A673 (cell line): ENCODE data around the gene HBE1.
"Not testable (repeated sequence)": the region's sequence is repeated elsewhere in the genome, so short reads cannot be mapped to it uniquely, and the experiment has no call there.

ENCODE experiments used
- EZH2 ChIP-seq: fragments of 200-600 bp; sonication (generic); IDR thresholded peaks from 2 replicates; pipeline ENCODE4 v1.6.1; 2017; ENCODE audit warnings: borderline replicate concordance, low read depth, mild to moderate bottlenecking, mixed read lengths, antibody characterized with exemption, low read length; ENCODE audit not compliant: poor library complexity, severe bottlenecking
- TF ChIP-seq, protein P1 (sequence below): fragments of 300-800, 200-600 bp; sonication (generic); conservative IDR thresholded peaks from 2 replicates; pipeline ENCODE4 v1.5.1; 2017; ENCODE audit warnings: low read depth, mild to moderate bottlenecking, antibody characterized with exemption, low read length, moderate library complexity, mixed read lengths

GRCh38 chr11:5248498-5248897 is 21.2 kb downstream of the HBE1 start:
- TF ChIP-seq, protein P1, sequence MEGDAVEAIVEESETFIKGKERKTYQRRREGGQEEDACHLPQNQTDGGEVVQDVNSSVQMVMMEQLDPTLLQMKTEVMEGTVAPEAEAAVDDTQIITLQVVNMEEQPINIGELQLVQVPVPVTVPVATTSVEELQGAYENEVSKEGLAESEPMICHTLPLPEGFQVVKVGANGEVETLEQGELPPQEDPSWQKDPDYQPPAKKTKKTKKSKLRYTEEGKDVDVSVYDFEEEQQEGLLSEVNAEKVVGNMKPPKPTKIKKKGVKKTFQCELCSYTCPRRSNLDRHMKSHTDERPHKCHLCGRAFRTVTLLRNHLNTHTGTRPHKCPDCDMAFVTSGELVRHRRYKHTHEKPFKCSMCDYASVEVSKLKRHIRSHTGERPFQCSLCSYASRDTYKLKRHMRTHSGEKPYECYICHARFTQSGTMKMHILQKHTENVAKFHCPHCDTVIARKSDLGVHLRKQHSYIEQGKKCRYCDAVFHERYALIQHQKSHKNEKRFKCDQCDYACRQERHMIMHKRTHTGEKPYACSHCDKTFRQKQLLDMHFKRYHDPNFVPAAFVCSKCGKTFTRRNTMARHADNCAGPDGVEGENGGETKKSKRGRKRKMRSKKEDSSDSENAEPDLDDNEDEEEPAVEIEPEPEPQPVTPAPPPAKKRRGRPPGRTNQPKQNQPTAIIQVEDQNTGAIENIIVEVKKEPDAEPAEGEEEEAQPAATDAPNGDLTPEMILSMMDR: not testable (repeated sequence)
- TF ChIP-seq EZH2: not testable (repeated sequence)
